GM18909 (cell line): ENCODE results near the gene GPR142.
"Not testable (repeated sequence)": the region's sequence is repeated elsewhere in the genome, so short reads cannot be mapped to it uniquely, and the experiment has no call there.

Experiments
- ATAC-seq: cut with Tn5 transposase; IDR thresholded peaks from one replicate; pipeline ENCODE4 v1.9.1; 2021; ENCODE audit warnings: mild to moderate bottlenecking; ENCODE audit not compliant: unreplicated experiment, poor library complexity

The GPR142 gene

GRCh38 chr17:74390680-74391653 lies 23.7 kb downstream of the GPR142 start:
- no peak for ATAC-seq

GRCh38 chr17:74391771-74392170 lies 24.5 kb downstream of the GPR142 start:
- no peak for ATAC-seq

- ATAC-seq: no peak
Observed at GRCh38 chr17:74392848-74393247, 25.5 kb downstream of the GPR142 start.

GRCh38 chr17:74393346-74393942 lies 26.1 kb downstream of the GPR142 start:
- no peak for ATAC-seq

GRCh38 chr17:74394275-74394950 lies 27.1 kb downstream of the GPR142 start:
- ATAC-seq: no peak

GRCh38 chr17:74394977-74395376 lies 27.7 kb downstream of the GPR142 start:
- no peak for ATAC-seq

- ATAC-seq: no peak
Observed at GRCh38 chr17:74396567-74396966, 29.3 kb downstream of the GPR142 start.

- no peak for ATAC-seq
Observed at GRCh38 chr17:74402048-74402447, 34.7 kb downstream of the GPR142 start.

GRCh38 chr17:74403512-74404137 lies 36.3 kb downstream of the GPR142 start:
- ATAC-seq: no peak

- ATAC-seq: no peak
Observed at GRCh38 chr17:74404218-74404617, 36.9 kb downstream of the GPR142 start.

GRCh38 chr17:74404789-74405188 lies 37.5 kb downstream of the GPR142 start:
- ATAC-seq: no peak

GRCh38 chr17:74405311-74405710 lies 38.0 kb downstream of the GPR142 start:
- not testable (repeated sequence) for ATAC-seq

- no peak for ATAC-seq
Observed at GRCh38 chr17:74407384-74407783, 40.1 kb downstream of the GPR142 start.

- no peak for ATAC-seq
Observed at GRCh38 chr17:74408262-74408661, 41.0 kb downstream of the GPR142 start.

GRCh38 chr17:74408815-74409214 lies 41.5 kb downstream of the GPR142 start:
- no peak for ATAC-seq

- ATAC-seq: no peak
Observed at GRCh38 chr17:74410001-74410443, 42.7 kb downstream of the GPR142 start.

GRCh38 chr17:74412581-74412980 lies 45.3 kb downstream of the GPR142 start:
- no peak for ATAC-seq

GRCh38 chr17:74413491-74413890 lies 46.2 kb downstream of the GPR142 start:
- no peak for ATAC-seq

GRCh38 chr17:74414510-74414909 lies 47.2 kb downstream of the GPR142 start:
- ATAC-seq: no peak

- no peak for ATAC-seq
Observed at GRCh38 chr17:74415608-74416396, 48.5 kb downstream of the GPR142 start.
